Measurements from ENCODE around the gene VAV2.

- TF ChIP-seq, protein P1, sequence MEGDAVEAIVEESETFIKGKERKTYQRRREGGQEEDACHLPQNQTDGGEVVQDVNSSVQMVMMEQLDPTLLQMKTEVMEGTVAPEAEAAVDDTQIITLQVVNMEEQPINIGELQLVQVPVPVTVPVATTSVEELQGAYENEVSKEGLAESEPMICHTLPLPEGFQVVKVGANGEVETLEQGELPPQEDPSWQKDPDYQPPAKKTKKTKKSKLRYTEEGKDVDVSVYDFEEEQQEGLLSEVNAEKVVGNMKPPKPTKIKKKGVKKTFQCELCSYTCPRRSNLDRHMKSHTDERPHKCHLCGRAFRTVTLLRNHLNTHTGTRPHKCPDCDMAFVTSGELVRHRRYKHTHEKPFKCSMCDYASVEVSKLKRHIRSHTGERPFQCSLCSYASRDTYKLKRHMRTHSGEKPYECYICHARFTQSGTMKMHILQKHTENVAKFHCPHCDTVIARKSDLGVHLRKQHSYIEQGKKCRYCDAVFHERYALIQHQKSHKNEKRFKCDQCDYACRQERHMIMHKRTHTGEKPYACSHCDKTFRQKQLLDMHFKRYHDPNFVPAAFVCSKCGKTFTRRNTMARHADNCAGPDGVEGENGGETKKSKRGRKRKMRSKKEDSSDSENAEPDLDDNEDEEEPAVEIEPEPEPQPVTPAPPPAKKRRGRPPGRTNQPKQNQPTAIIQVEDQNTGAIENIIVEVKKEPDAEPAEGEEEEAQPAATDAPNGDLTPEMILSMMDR (IDR thresholded peaks at IDR 0.05): no peak
- no peak for TF ChIP-seq POLR2A (IDR thresholded peaks at IDR 0.05)
These were observed 198.7 kb downstream of the VAV2 start for GRCh38 chr9:133793471-133793870.

All from sigmoid colon (tissue), 3 donors.